Cardiac fibroblast (primary cell): Measurements from ENCODE around the gene RENBP.

Source experiments
- DNase-seq, 2 donors: peaks; one replicate each; pipeline versions ENCODE4 v3.0.0 to v3.0.0-alpha.2; 2010; ENCODE audit warnings: low read depth in 2 of 2
- H3K4me3 ChIP-seq, 2 donors: replicated peaks in 1 of 2; 1 replicate in 1 of 2; 2 replicates in 1 of 2; pipeline ENCODE4 v1.5.1; 2011; ENCODE audit warnings: low read depth in 2 of 2, low read length in 2 of 2, mild to moderate bottlenecking in 2 of 2, moderate library complexity in 1 of 2
- TF ChIP-seq, protein P1 (sequence below): IDR thresholded peaks from one replicate; pipeline ENCODE4 v1.5.1; 2011; ENCODE audit warnings: low read depth, mild to moderate bottlenecking, low read length, inconsistent platforms

RENBP gene

GRCh38 chrX:153925739-153926551 is 18.5 kb downstream of the RENBP start, which contains the start of gene ARHGAP4:
TSS of gene ARHGAP4 (minus strand) at chrX:153926264. CDS start at chrX:153926202, 62 bp downstream.
- H3K4me3 ChIP-seq, result peak within 1 kb of the TSS in 1 of 2 donors; percentile 58
- no peak for DNase-seq
- TF ChIP-seq, protein P1, sequence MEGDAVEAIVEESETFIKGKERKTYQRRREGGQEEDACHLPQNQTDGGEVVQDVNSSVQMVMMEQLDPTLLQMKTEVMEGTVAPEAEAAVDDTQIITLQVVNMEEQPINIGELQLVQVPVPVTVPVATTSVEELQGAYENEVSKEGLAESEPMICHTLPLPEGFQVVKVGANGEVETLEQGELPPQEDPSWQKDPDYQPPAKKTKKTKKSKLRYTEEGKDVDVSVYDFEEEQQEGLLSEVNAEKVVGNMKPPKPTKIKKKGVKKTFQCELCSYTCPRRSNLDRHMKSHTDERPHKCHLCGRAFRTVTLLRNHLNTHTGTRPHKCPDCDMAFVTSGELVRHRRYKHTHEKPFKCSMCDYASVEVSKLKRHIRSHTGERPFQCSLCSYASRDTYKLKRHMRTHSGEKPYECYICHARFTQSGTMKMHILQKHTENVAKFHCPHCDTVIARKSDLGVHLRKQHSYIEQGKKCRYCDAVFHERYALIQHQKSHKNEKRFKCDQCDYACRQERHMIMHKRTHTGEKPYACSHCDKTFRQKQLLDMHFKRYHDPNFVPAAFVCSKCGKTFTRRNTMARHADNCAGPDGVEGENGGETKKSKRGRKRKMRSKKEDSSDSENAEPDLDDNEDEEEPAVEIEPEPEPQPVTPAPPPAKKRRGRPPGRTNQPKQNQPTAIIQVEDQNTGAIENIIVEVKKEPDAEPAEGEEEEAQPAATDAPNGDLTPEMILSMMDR, result no peak

GRCh38 chrX:153925387-153925738 is 19.1 kb downstream of the RENBP start:
- no peak overlapping the region for H3K4me3 ChIP-seq
- TF ChIP-seq, protein P1, result no peak
- no peak for DNase-seq

DNA sequence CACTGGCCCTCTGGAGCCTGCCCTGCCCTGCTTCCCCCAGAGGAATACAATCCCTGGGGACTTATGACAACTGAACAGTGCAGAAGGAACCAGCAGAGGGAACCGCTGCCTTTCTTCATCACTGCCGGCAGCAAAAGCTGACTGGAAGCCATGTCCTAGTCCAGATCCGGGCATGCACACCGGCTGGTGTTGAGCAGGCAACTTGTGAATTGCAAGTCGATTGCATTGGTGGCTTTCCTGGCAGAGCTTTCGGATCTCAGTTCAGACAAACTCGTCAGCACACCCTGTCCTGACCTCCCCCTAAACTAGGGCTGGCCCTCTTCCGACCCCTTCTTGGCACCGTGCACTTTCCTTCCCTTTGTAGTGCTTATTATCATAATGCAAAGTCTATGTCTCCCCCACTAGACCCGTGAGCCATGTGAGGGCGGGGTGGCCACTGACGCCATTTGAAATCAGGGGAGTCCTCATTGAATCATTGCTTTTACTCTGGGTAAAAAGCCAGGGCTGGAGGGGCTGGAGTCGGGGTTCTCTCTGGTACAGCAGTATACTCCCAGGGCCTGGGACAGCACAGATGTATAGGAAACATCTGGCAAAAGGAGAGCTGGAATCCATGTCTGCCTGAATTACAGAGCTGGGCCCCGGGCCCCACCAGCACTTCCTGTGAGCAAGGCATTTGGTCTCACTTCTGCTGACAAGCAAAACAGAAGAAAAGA is 20.1 kb downstream of the RENBP start:
- peak; percentile 37 to 56 for DNase-seq
- TF ChIP-seq, protein P1, result peak; percentile 5
- H3K4me3 ChIP-seq, result no peak overlapping the region

DNA sequence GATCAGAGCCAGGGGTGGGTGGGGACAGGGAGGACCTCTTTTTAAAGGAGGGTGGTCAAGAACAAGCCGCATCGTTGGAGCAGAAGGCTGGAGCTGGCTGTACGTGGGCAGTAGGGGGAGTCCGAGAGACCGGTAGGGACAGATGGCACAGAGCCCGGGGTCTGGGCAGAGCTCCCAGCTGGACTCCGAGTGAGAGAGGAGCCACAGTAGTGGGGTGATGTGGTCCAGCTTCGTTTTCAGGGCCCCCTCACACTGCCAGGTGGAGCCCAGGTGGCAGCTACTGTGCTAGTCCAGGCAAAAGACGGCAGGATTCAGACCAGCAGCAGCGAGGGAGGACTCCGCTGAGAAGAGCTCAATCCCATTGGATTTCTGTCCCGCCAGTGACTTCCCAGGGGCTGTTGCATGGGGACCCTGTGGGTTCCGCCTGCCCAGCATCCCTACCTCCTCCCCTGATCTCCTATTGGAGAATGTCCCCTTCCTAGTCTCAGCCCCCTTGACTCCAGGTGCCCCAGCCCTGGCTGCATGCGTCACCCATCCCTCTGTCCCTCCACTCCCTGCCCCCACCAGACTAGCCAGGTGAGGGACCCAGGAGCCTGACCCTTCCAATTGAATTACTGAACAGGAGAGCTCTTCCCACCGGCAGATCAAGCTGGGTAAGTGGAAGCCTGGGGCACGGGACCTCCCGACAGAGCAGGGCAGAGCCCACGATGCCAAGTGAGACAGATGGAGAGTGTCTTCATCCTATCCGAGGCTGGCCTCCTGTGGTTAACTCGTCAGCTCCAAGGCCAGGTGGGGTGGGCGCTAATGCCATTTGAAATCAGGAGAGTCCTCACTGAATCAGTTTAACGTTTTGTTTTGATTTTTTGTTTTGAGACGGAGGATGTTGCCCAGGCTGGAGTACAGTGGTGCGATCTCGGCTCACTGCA is 21.2 kb downstream of the RENBP start:
- peak; percentile 59 to 77 for DNase-seq
- TF ChIP-seq, protein P1, result peak; percentile 65
- H3K4me3 ChIP-seq, result no peak overlapping the region

DNA sequence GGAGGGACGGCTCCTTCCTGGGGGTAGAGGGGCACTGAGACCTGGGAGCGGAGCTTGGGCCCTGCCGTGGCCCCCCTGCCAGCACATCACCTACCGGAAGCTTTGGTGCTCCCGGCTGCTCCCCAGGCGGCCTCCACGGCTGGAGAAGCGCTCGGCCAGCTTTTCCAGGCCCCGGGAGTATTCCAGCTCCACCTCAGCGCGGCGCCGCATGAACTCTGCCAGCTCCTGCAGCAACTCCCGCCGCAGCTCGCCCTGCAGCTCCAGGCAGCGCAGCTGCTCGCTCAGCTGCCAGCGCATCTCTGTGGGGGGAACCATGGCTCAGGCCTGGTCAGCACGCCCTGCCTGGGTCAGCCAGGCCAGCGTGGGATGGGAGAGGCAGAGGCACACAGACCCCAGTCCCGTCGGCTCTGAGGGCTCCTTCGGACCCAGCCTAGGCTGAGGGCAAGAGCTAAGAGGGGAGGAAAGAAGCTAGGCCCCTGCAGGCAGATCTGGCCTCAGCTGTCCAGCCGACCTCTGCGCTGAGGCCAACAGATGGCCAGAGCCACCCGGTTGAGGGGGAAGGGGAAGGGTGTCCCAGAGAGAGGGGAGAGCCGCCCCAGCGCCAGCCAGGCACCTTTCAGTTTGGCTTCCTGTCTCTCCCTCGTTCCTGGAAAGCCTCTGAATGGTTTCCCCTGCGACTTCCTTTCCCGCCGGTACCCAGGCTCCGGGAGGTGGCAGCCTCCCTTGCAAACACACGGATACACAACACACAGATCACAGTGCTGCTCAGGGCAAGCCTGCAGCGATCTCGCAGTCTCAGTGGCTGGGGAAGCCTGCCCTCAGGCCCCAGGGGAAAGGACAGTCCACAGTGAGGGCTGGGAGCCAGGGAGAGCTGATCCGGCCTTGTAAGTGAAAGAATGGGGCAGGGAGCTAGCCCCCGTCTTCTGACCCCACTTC is 22.7 kb downstream of the RENBP start:
- no peak overlapping the region for H3K4me3 ChIP-seq
- no peak for DNase-seq
- TF ChIP-seq, protein P1, result no peak
